Transverse colon (tissue), 4 donors: Measurements from ENCODE around the gene GJC1.

Source experiments
- EP300 ChIP-seq: sonication (generic); formaldehyde crosslinking; IDR thresholded peaks from one replicate; pipeline ENCODE4 v1.6.1; 2017; ENCODE audit warnings: antibody characterized with exemption, low read depth
- POLR2A ChIP-seq: fragments of 450-650 bp; IDR thresholded peaks from one replicate; pipeline ENCODE4 v1.6.1; 2016; ENCODE audit warnings: antibody characterized with exemption, mild to moderate bottlenecking, moderate library complexity
- POLR2AphosphoS5 ChIP-seq, 3 donors: sonication (generic); formaldehyde crosslinking; IDR thresholded peaks; one replicate each; pipeline ENCODE4 v1.6.1; 2016; ENCODE audit warnings: antibody characterized with exemption in 3 of 3
- TF ChIP-seq, protein P1 (sequence below), 5 experiments: fragments of 200-600 bp in 3 of 5; fragments of 450-650 bp in 2 of 5; sonication (generic) in 3 of 5; IDR thresholded peaks; 1 replicate in 2 of 5; 2 replicates in 3 of 5; pipeline ENCODE4 v1.5.1; 2016 to 2017; ENCODE audit warnings: antibody characterized with exemption in 5 of 5, inconsistent platforms in 3 of 5, mild to moderate bottlenecking in 2 of 5, moderate library complexity in 1 of 5

DNA sequence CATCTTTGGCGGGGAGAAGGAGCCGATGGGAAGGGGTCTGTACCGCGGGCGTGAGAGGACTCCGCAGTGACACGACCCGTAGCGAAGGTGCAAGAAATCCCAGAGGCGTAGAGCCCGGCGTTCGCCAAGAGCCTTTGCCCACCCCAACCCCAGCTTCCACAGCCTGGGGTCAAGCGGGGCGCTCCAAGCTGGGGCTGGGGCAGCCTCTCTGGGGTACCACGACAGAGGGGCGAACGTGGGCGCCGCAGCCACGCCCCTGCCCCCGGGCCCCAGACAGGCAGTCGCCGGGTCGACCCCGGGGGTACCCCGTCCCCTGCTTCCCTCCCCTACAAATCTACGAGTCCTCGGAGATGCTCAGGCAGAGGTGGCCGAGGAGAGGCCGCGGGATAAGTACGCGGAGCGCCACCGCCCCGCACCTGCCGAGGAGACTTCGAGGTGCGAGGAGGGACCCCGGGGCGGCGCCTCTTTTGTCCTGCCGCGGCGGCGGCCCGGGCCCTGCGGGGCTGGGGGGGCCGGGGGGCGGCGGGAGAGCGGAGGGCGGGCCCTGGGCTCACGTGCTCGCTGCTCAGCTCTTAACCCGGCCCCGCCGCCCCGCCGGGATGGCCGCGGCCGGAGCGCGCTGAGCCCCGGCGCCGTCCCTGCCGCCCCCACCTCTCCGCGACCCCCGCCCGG is 71.5 kb downstream of the GJC1 start, which contains the start of gene ADAM11:
- TF ChIP-seq, protein P1, sequence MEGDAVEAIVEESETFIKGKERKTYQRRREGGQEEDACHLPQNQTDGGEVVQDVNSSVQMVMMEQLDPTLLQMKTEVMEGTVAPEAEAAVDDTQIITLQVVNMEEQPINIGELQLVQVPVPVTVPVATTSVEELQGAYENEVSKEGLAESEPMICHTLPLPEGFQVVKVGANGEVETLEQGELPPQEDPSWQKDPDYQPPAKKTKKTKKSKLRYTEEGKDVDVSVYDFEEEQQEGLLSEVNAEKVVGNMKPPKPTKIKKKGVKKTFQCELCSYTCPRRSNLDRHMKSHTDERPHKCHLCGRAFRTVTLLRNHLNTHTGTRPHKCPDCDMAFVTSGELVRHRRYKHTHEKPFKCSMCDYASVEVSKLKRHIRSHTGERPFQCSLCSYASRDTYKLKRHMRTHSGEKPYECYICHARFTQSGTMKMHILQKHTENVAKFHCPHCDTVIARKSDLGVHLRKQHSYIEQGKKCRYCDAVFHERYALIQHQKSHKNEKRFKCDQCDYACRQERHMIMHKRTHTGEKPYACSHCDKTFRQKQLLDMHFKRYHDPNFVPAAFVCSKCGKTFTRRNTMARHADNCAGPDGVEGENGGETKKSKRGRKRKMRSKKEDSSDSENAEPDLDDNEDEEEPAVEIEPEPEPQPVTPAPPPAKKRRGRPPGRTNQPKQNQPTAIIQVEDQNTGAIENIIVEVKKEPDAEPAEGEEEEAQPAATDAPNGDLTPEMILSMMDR (IDR thresholded peaks at IDR 0.05), result no peak
- TF ChIP-seq EP300 (no peak), POLR2A (no peak), POLR2AphosphoS5 (IDR thresholded peaks at IDR 0.05) (no peak)
